Fibroblast of lung (primary cell): ENCODE results near the gene RGL2.

Experiments used
- EZH2 ChIP-seq: IDR thresholded peaks from 2 replicates; pipeline ENCODE4 v1.5.1; 2012; ENCODE audit warnings: low read length, control low read depth, mild to moderate bottlenecking; ENCODE audit errors: missing control alignments
- TF ChIP-seq, protein P1 (sequence below), 2 donors: IDR thresholded peaks in 1 of 2; conservative IDR thresholded peaks in 1 of 2; 1 replicate in 1 of 2; 2 replicates in 1 of 2; pipeline ENCODE4 v1.5.1; 2011 to 2012; ENCODE audit warnings: low read length in 2 of 2, control low read depth in 1 of 2, inconsistent platforms in 1 of 2, low read depth in 1 of 2, mild to moderate bottlenecking in 1 of 2

DNA sequence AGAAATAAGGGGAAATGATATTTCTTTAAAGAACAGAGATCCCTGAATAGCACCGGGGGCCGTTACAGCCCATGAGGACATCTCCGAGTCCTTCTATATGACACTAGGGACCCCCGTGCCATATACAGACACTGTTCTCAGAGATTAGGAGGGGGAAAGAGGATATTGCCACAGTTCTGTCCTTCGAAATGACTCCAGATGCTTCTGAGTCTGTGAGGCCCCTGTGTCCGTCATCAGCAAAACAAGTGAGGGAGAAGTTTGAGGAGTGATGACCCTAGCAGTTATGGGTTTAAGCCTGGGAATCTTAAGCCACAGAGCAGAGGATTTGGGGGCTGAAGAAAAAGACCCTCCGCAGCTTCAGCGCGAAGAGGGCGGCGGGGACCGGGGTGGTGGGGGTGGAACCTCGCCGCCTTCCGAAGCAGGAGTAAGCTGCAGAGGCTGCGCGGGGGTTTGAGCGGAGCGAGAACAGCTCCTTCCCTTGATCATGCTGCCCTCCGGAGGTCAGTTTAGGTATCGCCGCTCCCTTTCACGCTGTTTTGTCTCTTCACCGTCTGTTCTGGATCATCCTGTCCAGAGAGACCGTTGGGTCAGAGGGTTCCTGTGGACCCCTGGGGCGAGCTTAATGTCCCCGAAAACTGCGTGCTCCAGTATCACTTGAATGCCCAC lies 50.6 kb downstream of the RGL2 start:
- TF ChIP-seq, protein P1, sequence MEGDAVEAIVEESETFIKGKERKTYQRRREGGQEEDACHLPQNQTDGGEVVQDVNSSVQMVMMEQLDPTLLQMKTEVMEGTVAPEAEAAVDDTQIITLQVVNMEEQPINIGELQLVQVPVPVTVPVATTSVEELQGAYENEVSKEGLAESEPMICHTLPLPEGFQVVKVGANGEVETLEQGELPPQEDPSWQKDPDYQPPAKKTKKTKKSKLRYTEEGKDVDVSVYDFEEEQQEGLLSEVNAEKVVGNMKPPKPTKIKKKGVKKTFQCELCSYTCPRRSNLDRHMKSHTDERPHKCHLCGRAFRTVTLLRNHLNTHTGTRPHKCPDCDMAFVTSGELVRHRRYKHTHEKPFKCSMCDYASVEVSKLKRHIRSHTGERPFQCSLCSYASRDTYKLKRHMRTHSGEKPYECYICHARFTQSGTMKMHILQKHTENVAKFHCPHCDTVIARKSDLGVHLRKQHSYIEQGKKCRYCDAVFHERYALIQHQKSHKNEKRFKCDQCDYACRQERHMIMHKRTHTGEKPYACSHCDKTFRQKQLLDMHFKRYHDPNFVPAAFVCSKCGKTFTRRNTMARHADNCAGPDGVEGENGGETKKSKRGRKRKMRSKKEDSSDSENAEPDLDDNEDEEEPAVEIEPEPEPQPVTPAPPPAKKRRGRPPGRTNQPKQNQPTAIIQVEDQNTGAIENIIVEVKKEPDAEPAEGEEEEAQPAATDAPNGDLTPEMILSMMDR (conservative IDR thresholded peaks at IDR 0.05 in 1 of 2, IDR thresholded peaks at IDR 0.05 in 1 of 2; ENCODE audit: low read depth in 1 of 2, low read length in 2 of 2), result peak; percentile 88 to 91
- no peak for TF ChIP-seq EZH2
